GM23338 (cell line): ENCODE measurements around the gene NPM3. TPM values are rescaled to one million over a fixed set of nuclear protein-coding genes. Genes with fewer than 3 reads are reported as not detected.
A peak's percentile ranks its signal among the peaks of the same experiment; 100 is the strongest.

Experiments used
- ATAC-seq: fragments of 200-7000 bp; cut with Tn5 transposase; 3 replicates; pipeline ENCODE4 v1.9.1; 2020
- DNase-seq: peaks from one replicate; pipeline ENCODE4 v3.0.0-alpha.2; 2015; ENCODE audit warnings: low spot score
- H2AFZ ChIP-seq: fragments of 200-600 bp; sonication (generic); 2 replicates; pipeline ENCODE4 v1.8.0; 2016; ENCODE audit warnings: antibody characterized with exemption, mild to moderate bottlenecking, moderate library complexity
- H3F3A ChIP-seq: fragments of 200-600 bp; sonication (generic); replicated peaks from 2 replicates; pipeline ENCODE4 v1.8.0; 2017; ENCODE audit warnings: antibody characterized with exemption, mixed run types, low read depth
- H3K27ac ChIP-seq: fragments of 200-600 bp; sonication (generic); 2 replicates; pipeline ENCODE4 v1.6.1; 2016; ENCODE audit warnings: low read depth
- H3K27me3 ChIP-seq: fragments of 200-600 bp; sonication (generic); 2 replicates; pipeline ENCODE4 v1.8.0; 2016; ENCODE audit warnings: mild to moderate bottlenecking, mixed run types, moderate library complexity; ENCODE audit not compliant: insufficient read depth
- H3K36me3 ChIP-seq: fragments of 200-600 bp; sonication (generic); 2 replicates; pipeline ENCODE4 v1.8.0; 2016; ENCODE audit warnings: mild to moderate bottlenecking; ENCODE audit not compliant: insufficient read depth
- H3K4me1 ChIP-seq: fragments of 200-600 bp; sonication (generic); 2 replicates; pipeline ENCODE4 v1.8.0; 2016; ENCODE audit warnings: mild to moderate bottlenecking, moderate library complexity; ENCODE audit not compliant: insufficient read depth
- H3K4me2 ChIP-seq: fragments of 200-600 bp; sonication (generic); 2 replicates; pipeline ENCODE4 v1.7.1; 2017; ENCODE audit warnings: mixed run types
- H3K4me3 ChIP-seq: fragments of 200-600 bp; sonication (generic); 2 replicates; pipeline ENCODE4 v1.6.1; 2016; ENCODE audit warnings: mixed run types
- H3K79me2 ChIP-seq: fragments of 200-600 bp; sonication (generic); replicated peaks from 2 replicates; pipeline ENCODE4 v1.8.0; 2017; ENCODE audit warnings: mild to moderate bottlenecking; ENCODE audit not compliant: insufficient read depth
- H3K9me2 ChIP-seq: fragments of 200-600 bp; sonication (generic); 2 replicates; pipeline ENCODE4 v1.8.0; 2017; ENCODE audit not compliant: insufficient read depth
- H4K20me1 ChIP-seq: fragments of 200-600 bp; sonication (generic); replicated peaks from 2 replicates; pipeline ENCODE4 v1.8.0; 2017; ENCODE audit warnings: mild to moderate bottlenecking; ENCODE audit not compliant: insufficient read depth
- H3K27ac Mint-ChIP-seq: 2 replicates; pipeline ENCODE4 v1.8.0; 2020; ENCODE audit warnings: inconsistent platforms, mild to moderate bottlenecking, moderate library complexity, mixed read lengths
- H3K27me3 Mint-ChIP-seq: 3 replicates; pipeline ENCODE4 v1.8.0; 2022; ENCODE audit warnings: low read depth, mild to moderate bottlenecking, moderate library complexity, mixed read lengths, inconsistent platforms; ENCODE audit not compliant: insufficient read depth, poor library complexity
- H3K36me3 Mint-ChIP-seq: 3 replicates; pipeline ENCODE4 v1.8.0; 2021; ENCODE audit warnings: low read depth, mild to moderate bottlenecking, inconsistent platforms, moderate library complexity, mixed read lengths
- H3K4me1 Mint-ChIP-seq: 3 replicates; pipeline ENCODE4 v1.8.0; 2020; ENCODE audit warnings: mild to moderate bottlenecking, inconsistent platforms, mixed read lengths
- H3K4me3 Mint-ChIP-seq: 3 replicates; pipeline ENCODE4 v1.8.0; 2021; ENCODE audit warnings: moderate library complexity, mild to moderate bottlenecking, inconsistent platforms, mixed read lengths
- H3K9me3 Mint-ChIP-seq: 3 replicates; pipeline ENCODE4 v1.8.0; 2020; ENCODE audit warnings: moderate library complexity, mild to moderate bottlenecking, inconsistent platforms, mixed read lengths
- CTCF ChIP-seq, 2 experiments: fragments of 200-600 bp in 1 of 2; sonication (generic) in 1 of 2; conservative IDR thresholded peaks; 2 replicates each; pipeline versions ENCODE4 v1.5.1 to v1.6.1; 2016 to 2017; ENCODE audit warnings: antibody characterized with exemption in 2 of 2, low read depth in 2 of 2, mild to moderate bottlenecking in 2 of 2, moderate library complexity in 1 of 2
- EZH2 ChIP-seq: fragments of 200-600 bp; sonication (generic); IDR thresholded peaks from one replicate; pipeline ENCODE4 v1.8.0; 2017; ENCODE audit warnings: antibody characterized with exemption, mild to moderate bottlenecking, low read depth; ENCODE audit not compliant: unreplicated experiment
- EZH2phosphoT487 ChIP-seq: fragments of 200-600 bp; sonication (generic); IDR thresholded peaks from one replicate; pipeline ENCODE4 v1.8.1; 2018; ENCODE audit warnings: antibody characterized with exemption; ENCODE audit not compliant: unreplicated experiment
- JUNB ChIP-seq: IDR thresholded peaks from one replicate; pipeline ENCODE4 v1.6.1; 2016; ENCODE audit warnings: antibody characterized with exemption; ENCODE audit not compliant: unreplicated experiment
- NANOG ChIP-seq: IDR thresholded peaks from 2 replicates; pipeline ENCODE4 v1.6.1; 2016; ENCODE audit warnings: antibody characterized with exemption, borderline replicate concordance
- REST ChIP-seq: IDR thresholded peaks from one replicate; pipeline ENCODE4 v1.6.1; 2018; ENCODE audit warnings: antibody characterized with exemption; ENCODE audit not compliant: unreplicated experiment
- STAT1 ChIP-seq: IDR thresholded peaks from one replicate; pipeline ENCODE4 v1.6.1; 2016; ENCODE audit warnings: antibody characterized with exemption; ENCODE audit not compliant: unreplicated experiment
- ZNF114 ChIP-seq: fragments of 250-450 bp; sonication (Bioruptor Pico); IDR thresholded peaks from 2 replicates; pipeline ENCODE4 v1.5.0; 2020; ENCODE audit warnings: mild to moderate bottlenecking, moderate library complexity
- ZNF331 ChIP-seq: fragments of 250-450 bp; sonication (Bioruptor Pico); IDR thresholded peaks from 2 replicates; pipeline ENCODE4 v1.5.0; 2020; ENCODE audit warnings: low read depth, mild to moderate bottlenecking, moderate library complexity
- ZNF462 ChIP-seq: fragments of 250-450 bp; sonication (Bioruptor Pico); IDR thresholded peaks from 2 replicates; pipeline ENCODE4 v1.5.0; 2020; ENCODE audit warnings: mild to moderate bottlenecking, moderate library complexity
- polyA plus RNA-seq: library from polyadenylated mRNA; unstranded; fragments of >200 nt; fragmentation: Nextera tagmentation; extraction: Ambion mirVana; gene quantifications from 2 replicates; pipeline ENCODE4 v1.2.1, GENCODE V29; 2016
- total RNA-seq: library from RNA; depleted of rRNA; stranded (reverse); fragments of >200 nt; shearing (Covaris generic); gene quantifications from 2 replicates; pipeline ENCODE4 v1.2.3, GENCODE V29; 2014

The NPM3 gene
- total and polyA plus RNA-seq, 2 experiments from 2014 or later = 31.5 to 258 TPM

GRCh38 chr10:101769541-101770180, 13.6 kb downstream of the NPM3 start:
- Histone ChIP-seq H3K27me3 (peaks cover 35% of the 10 kb centered on the region), H4K20me1 (no peaks in the 10 kb centered on the region), H3K4me3 (no peak overlapping the region), H3K79me2 (no peaks in the 10 kb centered on the region), H3K27ac (no peak overlapping the region), H3K9me2 (no peaks in the 10 kb centered on the region), H3K36me3 (no peaks in the 10 kb centered on the region), H3K4me2 (no peak overlapping the region), H3K4me1 (peaks cover 22% of the 10 kb centered on the region), H3F3A (peaks cover 11% of the 10 kb centered on the region; the same call in 1 of the 2 replicates), H2AFZ (no peak overlapping the region)
- peak; percentile 23 for ATAC-seq
- Mint-ChIP-seq H3K4me3 (no peak overlapping the region; the same call in 2 of the 3 replicates), H3K27me3 (peaks cover 46% of the 10 kb centered on the region), H3K27ac (no peak overlapping the region), H3K9me3 (no peaks in the 10 kb centered on the region), H3K36me3 (no peaks in the 10 kb centered on the region; the same call in 2 of the 3 replicates), H3K4me1 (peaks cover 39% of the 10 kb centered on the region)
- no peak for TF ChIP-seq ZNF331
- TF ChIP-seq CTCF (conservative IDR thresholded peaks at IDR 0.05; ENCODE audit: low read depth in 2 of 2) = peak in 1 of 2 experiments; percentile 51; a peak in 2 of 4 replicates
- peak; percentile 35 for DNase-seq

- Histone ChIP-seq H3K36me3 (no peaks in the 10 kb centered on the region), H3K4me3 (no peak overlapping the region), H3K79me2 (no peaks in the 10 kb centered on the region), H3K4me2 (no peak overlapping the region), H4K20me1 (no peaks in the 10 kb centered on the region), H3K9me2 (no peaks in the 10 kb centered on the region), H3F3A (peaks cover 11% of the 10 kb centered on the region; the same call in 1 of the 2 replicates), H3K27ac (no peak overlapping the region), H3K27me3 (peaks cover 27% of the 10 kb centered on the region), H2AFZ (no peak overlapping the region), H3K4me1 (peaks cover 15% of the 10 kb centered on the region)
- Mint-ChIP-seq H3K4me1 (peaks cover 30% of the 10 kb centered on the region), H3K4me3 (no peak overlapping the region), H3K27me3 (peaks cover 37% of the 10 kb centered on the region), H3K27ac (no peak overlapping the region), H3K9me3 (no peaks in the 10 kb centered on the region), H3K36me3 (no peaks in the 10 kb centered on the region; the same call in 2 of the 3 replicates)
- ATAC-seq = no peak
- no peak for DNase-seq
- TF ChIP-seq ZNF114 (CRISPR knock-in tag) (no peak), JUNB (no peak), EZH2phosphoT487 (no peak), STAT1 (no peak), ZNF331 (no peak), EZH2 (no peak), NANOG (no peak), ZNF462 (CRISPR knock-in tag) (no peak), REST (no peak)
Measured at GRCh38 chr10:101768791-101769170, 14.5 kb downstream of the NPM3 start.
